ENCODE data around the gene PDHB. TPM values are rescaled to one million over a fixed set of nuclear protein-coding genes. Genes with fewer than 3 reads are reported as not detected.

Gene PDHB
- total RNA-seq, 4 donors from 2014 or later: 131 to 195 (median 169) TPM

- in situ Hi-C loops (cut with MboI; ENCODE audit: low sequenced_read_pairs in 4 of 4) (no loop called here), intact Hi-C loops (cut with DNase I; ENCODE audit: low total_unique reads) (no loop called here)
- Histone ChIP-seq H3K27ac (no peak overlapping the region), H3K36me3 (no peaks in the 10 kb centered on the region), H3K27me3 (no peaks in the 10 kb centered on the region), H3K4me3 (no peak overlapping the region), H3K9me3 (no peaks in the 10 kb centered on the region), H3K4me1 (peaks cover 4 to 10% of the 10 kb centered on the region in 2 donors)
- TF ChIP-seq POLR2A (IDR thresholded peaks at IDR 0.05) (no peak), CTCF (IDR thresholded peaks at IDR 0.05 in 4 of 5, conservative IDR thresholded peaks at IDR 0.05 in 1 of 5) (no peak)
- DNase-seq: no peak
- no peak for ATAC-seq
These were observed 41.4 kb upstream of the PDHB start for GRCh38 chr3:58474967-58475578.

GRCh38 chr3:58474348-58474911 is 40.8 kb upstream of the PDHB start:
- no peak for DNase-seq
- no peak for TF ChIP-seq POLR2A (IDR thresholded peaks at IDR 0.05)
- no peak for TF ChIP-seq CTCF (IDR thresholded peaks at IDR 0.05 in 4 of 5, conservative IDR thresholded peaks at IDR 0.05 in 1 of 5)
- Histone ChIP-seq H3K4me3 (no peak overlapping the region), H3K27me3 (no peaks in the 10 kb centered on the region), H3K27ac (no peak overlapping the region), H3K4me1 (peaks cover 4 to 10% of the 10 kb centered on the region in 2 donors), H3K9me3 (no peaks in the 10 kb centered on the region), H3K36me3 (no peaks in the 10 kb centered on the region)
- in situ Hi-C loops (cut with MboI; ENCODE audit: low sequenced_read_pairs in 4 of 4) (no loop called here), intact Hi-C loops (cut with DNase I; ENCODE audit: low total_unique reads) (no loop called here)
- ATAC-seq: no peak

GRCh38 chr3:58473275-58473674 is 39.6 kb upstream of the PDHB start:
- in situ Hi-C loops (cut with MboI; ENCODE audit: low sequenced_read_pairs in 4 of 4) (no loop called here), intact Hi-C loops (cut with DNase I; ENCODE audit: low total_unique reads) (no loop called here)
- no peaks in the 10 kb centered on the region for H3K36me3 ChIP-seq
- no peaks in the 10 kb centered on the region for H3K27me3 ChIP-seq
- ATAC-seq (no peak), DNase-seq (no peak)
- peaks cover 4 to 10% of the 10 kb centered on the region in 2 donors for H3K4me1 ChIP-seq
- H3K27ac ChIP-seq: no peak overlapping the region
- H3K4me3 ChIP-seq: no peak overlapping the region
- TF ChIP-seq CTCF (IDR thresholded peaks at IDR 0.05 in 4 of 5, conservative IDR thresholded peaks at IDR 0.05 in 1 of 5) (no peak), POLR2A (IDR thresholded peaks at IDR 0.05) (no peak)
- no peaks in the 10 kb centered on the region for H3K9me3 ChIP-seq

GRCh38 chr3:58471025-58471887 is 37.6 kb upstream of the PDHB start:
- H3K27me3 ChIP-seq: no peaks in the 10 kb centered on the region
- intact Hi-C loops (cut with DNase I; ENCODE audit: low total_unique reads): no loop called here
- in situ Hi-C loops (cut with MboI; ENCODE audit: low sequenced_read_pairs in 4 of 4): no loop called here
- H3K4me1 ChIP-seq: peaks cover 8 to 14% of the 10 kb centered on the region in 2 donors
- DNase-seq (peak in 1 of 2 donors; percentile 43), ATAC-seq (peak; percentile 88 to 93)
- TF ChIP-seq POLR2A (IDR thresholded peaks at IDR 0.05) (no peak), CTCF (IDR thresholded peaks at IDR 0.05 in 4 of 5, conservative IDR thresholded peaks at IDR 0.05 in 1 of 5) (no peak)
- H3K36me3 ChIP-seq: no peaks in the 10 kb centered on the region
- H3K27ac ChIP-seq: peak overlapping the region in 3 of 4 donors; percentile 47 to 59 (median 54)
- H3K9me3 ChIP-seq: no peaks in the 10 kb centered on the region
- H3K4me3 ChIP-seq: no peak overlapping the region
